Measurements from ENCODE around the gene ELMO1. TPM values are rescaled to one million over a fixed set of nuclear protein-coding genes. Genes with fewer than 3 reads are reported as not detected.

ELMO1 gene
- total and polyA plus RNA-seq, 2 experiments from 2014 or later = 6.5 to 24.9 TPM

DNA sequence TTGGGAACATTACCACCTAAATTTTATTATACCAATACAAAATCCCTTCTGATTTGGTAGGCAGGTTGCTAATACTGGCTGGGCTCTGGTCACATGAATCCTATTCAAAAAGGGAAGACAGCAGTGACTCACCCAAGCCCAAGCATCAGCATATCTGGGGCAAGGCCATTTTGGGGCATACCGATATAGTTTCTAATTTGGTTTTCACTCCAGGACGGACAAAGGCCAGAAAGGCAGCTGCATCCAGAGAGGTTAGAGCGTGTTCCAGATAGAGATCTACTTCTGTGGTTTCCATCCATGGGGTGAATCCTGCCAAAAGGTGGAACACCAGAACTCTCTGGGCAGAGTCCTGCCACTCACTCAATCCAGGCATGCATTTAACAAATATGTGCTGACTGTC is 335.8 kb downstream of the ELMO1 start:
- no peaks in the 10 kb centered on the region for H4K20me1 ChIP-seq (replicated peaks; ENCODE audit: insufficient read depth)
- H3F3A ChIP-seq (replicated peaks; ENCODE audit: low read depth) = no peaks in the 10 kb centered on the region
- Mint-ChIP-seq H3K36me3 (ENCODE audit: low read depth) (peaks cover 7% of the 10 kb centered on the region; the same call in 2 of the 3 replicates), H3K4me3 (no peak overlapping the region), H3K27me3 (ENCODE audit: insufficient read depth, low read depth, poor library complexity) (no peaks in the 10 kb centered on the region), H3K27ac (0 out of 2 replicates have a peak overlapping the region, but pooled peaks have one; percentile 2), H3K4me1 (peaks cover 16% of the 10 kb centered on the region), H3K9me3 (no peaks in the 10 kb centered on the region; the same call in 2 of the 3 replicates)
- TF ChIP-seq EZH2phosphoT487 (IDR thresholded peaks at IDR 0.05; ENCODE audit: unreplicated experiment) (no peak), EZH2 (IDR thresholded peaks at IDR 0.05; ENCODE audit: low read depth, unreplicated experiment) (no peak), ZNF331 (CRISPR knock-in tag; IDR thresholded peaks at IDR 0.05; ENCODE audit: low read depth) (no peak), POLR2AphosphoS5 (IDR thresholded peaks at IDR 0.05; ENCODE audit: low read depth) (no peak), NANOG (IDR thresholded peaks at IDR 0.05; ENCODE audit: borderline replicate concordance) (no peak), ZNF114 (CRISPR knock-in tag; IDR thresholded peaks at IDR 0.05) (no peak), CREB1 (CRISPR knock-in tag; IDR thresholded peaks at IDR 0.05; ENCODE audit: low read depth) (no peak), STAT1 (IDR thresholded peaks at IDR 0.05; ENCODE audit: unreplicated experiment) (no peak), JUNB (IDR thresholded peaks at IDR 0.05; ENCODE audit: unreplicated experiment) (no peak)
- TF ChIP-seq, protein P1, sequence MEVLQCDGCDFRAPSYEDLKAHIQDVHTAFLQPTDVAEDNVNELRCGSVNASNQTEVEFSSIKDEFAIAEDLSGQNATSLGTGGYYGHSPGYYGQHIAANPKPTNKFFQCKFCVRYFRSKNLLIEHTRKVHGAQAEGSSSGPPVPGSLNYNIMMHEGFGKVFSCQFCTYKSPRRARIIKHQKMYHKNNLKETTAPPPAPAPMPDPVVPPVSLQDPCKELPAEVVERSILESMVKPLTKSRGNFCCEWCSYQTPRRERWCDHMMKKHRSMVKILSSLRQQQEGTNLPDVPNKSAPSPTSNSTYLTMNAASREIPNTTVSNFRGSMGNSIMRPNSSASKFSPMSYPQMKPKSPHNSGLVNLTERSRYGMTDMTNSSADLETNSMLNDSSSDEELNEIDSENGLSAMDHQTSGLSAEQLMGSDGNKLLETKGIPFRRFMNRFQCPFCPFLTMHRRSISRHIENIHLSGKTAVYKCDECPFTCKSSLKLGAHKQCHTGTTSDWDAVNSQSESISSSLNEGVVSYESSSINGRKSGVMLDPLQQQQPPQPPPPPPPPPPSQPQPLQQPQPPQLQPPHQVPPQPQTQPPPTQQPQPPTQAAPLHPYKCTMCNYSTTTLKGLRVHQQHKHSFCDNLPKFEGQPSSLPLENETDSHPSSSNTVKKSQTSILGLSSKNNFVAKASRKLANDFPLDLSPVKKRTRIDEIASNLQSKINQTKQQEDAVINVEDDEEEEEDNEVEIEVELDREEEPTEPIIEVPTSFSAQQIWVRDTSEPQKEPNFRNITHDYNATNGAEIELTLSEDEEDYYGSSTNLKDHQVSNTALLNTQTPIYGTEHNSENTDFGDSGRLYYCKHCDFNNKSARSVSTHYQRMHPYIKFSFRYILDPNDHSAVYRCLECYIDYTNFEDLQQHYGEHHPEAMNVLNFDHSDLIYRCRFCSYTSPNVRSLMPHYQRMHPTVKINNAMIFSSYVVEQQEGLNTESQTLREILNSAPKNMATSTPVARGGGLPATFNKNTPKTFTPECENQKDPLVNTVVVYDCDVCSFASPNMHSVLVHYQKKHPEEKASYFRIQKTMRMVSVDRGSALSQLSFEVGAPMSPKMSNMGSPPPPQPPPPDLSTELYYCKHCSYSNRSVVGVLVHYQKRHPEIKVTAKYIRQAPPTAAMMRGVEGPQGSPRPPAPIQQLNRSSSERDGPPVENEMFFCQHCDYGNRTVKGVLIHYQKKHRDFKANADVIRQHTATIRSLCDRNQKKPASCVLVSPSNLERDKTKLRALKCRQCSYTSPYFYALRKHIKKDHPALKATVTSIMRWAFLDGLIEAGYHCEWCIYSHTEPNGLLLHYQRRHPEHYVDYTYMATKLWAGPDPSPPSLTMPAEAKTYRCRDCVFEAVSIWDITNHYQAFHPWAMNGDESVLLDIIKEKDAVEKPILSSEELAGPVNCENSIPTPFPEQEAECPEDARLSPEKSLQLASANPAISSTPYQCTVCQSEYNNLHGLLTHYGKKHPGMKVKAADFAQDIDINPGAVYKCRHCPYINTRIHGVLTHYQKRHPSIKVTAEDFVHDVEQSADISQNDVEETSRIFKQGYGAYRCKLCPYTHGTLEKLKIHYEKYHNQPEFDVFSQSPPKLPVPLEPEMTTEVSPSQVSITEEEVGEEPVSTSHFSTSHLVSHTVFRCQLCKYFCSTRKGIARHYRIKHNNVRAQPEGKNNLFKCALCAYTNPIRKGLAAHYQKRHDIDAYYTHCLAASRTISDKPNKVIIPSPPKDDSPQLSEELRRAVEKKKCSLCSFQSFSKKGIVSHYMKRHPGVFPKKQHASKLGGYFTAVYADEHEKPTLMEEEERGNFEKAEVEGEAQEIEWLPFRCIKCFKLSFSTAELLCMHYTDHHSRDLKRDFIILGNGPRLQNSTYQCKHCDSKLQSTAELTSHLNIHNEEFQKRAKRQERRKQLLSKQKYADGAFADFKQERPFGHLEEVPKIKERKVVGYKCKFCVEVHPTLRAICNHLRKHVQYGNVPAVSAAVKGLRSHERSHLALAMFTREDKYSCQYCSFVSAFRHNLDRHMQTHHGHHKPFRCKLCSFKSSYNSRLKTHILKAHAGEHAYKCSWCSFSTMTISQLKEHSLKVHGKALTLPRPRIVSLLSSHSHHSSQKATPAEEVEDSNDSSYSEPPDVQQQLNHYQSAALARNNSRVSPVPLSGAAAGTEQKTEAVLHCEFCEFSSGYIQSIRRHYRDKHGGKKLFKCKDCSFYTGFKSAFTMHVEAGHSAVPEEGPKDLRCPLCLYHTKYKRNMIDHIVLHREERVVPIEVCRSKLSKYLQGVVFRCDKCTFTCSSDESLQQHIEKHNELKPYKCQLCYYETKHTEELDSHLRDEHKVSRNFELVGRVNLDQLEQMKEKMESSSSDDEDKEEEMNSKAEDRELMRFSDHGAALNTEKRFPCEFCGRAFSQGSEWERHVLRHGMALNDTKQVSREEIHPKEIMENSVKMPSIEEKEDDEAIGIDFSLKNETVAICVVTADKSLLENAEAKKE (CRISPR knock-in tag; IDR thresholded peaks at IDR 0.05) = no peak
- TF ChIP-seq, protein P2, sequence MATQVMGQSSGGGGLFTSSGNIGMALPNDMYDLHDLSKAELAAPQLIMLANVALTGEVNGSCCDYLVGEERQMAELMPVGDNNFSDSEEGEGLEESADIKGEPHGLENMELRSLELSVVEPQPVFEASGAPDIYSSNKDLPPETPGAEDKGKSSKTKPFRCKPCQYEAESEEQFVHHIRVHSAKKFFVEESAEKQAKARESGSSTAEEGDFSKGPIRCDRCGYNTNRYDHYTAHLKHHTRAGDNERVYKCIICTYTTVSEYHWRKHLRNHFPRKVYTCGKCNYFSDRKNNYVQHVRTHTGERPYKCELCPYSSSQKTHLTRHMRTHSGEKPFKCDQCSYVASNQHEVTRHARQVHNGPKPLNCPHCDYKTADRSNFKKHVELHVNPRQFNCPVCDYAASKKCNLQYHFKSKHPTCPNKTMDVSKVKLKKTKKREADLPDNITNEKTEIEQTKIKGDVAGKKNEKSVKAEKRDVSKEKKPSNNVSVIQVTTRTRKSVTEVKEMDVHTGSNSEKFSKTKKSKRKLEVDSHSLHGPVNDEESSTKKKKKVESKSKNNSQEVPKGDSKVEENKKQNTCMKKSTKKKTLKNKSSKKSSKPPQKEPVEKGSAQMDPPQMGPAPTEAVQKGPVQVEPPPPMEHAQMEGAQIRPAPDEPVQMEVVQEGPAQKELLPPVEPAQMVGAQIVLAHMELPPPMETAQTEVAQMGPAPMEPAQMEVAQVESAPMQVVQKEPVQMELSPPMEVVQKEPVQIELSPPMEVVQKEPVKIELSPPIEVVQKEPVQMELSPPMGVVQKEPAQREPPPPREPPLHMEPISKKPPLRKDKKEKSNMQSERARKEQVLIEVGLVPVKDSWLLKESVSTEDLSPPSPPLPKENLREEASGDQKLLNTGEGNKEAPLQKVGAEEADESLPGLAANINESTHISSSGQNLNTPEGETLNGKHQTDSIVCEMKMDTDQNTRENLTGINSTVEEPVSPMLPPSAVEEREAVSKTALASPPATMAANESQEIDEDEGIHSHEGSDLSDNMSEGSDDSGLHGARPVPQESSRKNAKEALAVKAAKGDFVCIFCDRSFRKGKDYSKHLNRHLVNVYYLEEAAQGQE (IDR thresholded peaks at IDR 0.05; ENCODE audit: unreplicated experiment) = no peak
- TF ChIP-seq, protein P3, sequence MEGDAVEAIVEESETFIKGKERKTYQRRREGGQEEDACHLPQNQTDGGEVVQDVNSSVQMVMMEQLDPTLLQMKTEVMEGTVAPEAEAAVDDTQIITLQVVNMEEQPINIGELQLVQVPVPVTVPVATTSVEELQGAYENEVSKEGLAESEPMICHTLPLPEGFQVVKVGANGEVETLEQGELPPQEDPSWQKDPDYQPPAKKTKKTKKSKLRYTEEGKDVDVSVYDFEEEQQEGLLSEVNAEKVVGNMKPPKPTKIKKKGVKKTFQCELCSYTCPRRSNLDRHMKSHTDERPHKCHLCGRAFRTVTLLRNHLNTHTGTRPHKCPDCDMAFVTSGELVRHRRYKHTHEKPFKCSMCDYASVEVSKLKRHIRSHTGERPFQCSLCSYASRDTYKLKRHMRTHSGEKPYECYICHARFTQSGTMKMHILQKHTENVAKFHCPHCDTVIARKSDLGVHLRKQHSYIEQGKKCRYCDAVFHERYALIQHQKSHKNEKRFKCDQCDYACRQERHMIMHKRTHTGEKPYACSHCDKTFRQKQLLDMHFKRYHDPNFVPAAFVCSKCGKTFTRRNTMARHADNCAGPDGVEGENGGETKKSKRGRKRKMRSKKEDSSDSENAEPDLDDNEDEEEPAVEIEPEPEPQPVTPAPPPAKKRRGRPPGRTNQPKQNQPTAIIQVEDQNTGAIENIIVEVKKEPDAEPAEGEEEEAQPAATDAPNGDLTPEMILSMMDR (conservative IDR thresholded peaks at IDR 0.05; ENCODE audit: low read depth in 2 of 2) = no peak
- TF ChIP-seq, protein P4, sequence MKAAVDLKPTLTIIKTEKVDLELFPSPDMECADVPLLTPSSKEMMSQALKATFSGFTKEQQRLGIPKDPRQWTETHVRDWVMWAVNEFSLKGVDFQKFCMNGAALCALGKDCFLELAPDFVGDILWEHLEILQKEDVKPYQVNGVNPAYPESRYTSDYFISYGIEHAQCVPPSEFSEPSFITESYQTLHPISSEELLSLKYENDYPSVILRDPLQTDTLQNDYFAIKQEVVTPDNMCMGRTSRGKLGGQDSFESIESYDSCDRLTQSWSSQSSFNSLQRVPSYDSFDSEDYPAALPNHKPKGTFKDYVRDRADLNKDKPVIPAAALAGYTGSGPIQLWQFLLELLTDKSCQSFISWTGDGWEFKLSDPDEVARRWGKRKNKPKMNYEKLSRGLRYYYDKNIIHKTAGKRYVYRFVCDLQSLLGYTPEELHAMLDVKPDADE (IDR thresholded peaks at IDR 0.05) = no peak
- H3K27me3 ChIP-seq (ENCODE audit: insufficient read depth) = no peaks in the 10 kb centered on the region
- H2AFZ ChIP-seq = no peak overlapping the region
- DNase-seq (ENCODE audit: low spot score) (no peak), ATAC-seq (no peak)
- H3K36me3 ChIP-seq (ENCODE audit: insufficient read depth) = no peaks in the 10 kb centered on the region
- H3K79me2 ChIP-seq (replicated peaks; ENCODE audit: insufficient read depth) = no peaks in the 10 kb centered on the region
- H3K4me2 ChIP-seq = no peak overlapping the region
- H3K27ac ChIP-seq (ENCODE audit: low read depth) = no peak overlapping the region
- no peak overlapping the region for H3K4me3 ChIP-seq
- peaks cover 4% of the 10 kb centered on the region; the same call in 1 of the 2 replicates for H3K4me1 ChIP-seq (ENCODE audit: insufficient read depth)
- peaks cover 2% of the 10 kb centered on the region for H3K9me2 ChIP-seq (ENCODE audit: insufficient read depth)

Measured in GM23338 (cell line).